ENCODE results near the gene CLSTN1.
"Not testable (repeated sequence)": the region's sequence is repeated elsewhere in the genome, so short reads cannot be mapped to it uniquely, and the experiment has no call there.

The CLSTN1 gene

GRCh38 chr1:9792156-9793042, 31.4 kb downstream of the CLSTN1 start:
- no peak for TF ChIP-seq CTCF (IDR thresholded peaks at IDR 0.05; ENCODE audit: insufficient read depth, low read length, missing control alignments)
- DNase-seq (ENCODE audit: low read depth, low spot score) = no peak
- POLR2A ChIA-PET = no interaction called here
- CTCF ChIA-PET = interaction anchor here (1.0 to 4.6 kb wide), 5 partner anchors 9 to 90 kb away, joined by 3 to 31 read pairs (median 4); no protein-coding TSS in a partner anchor
- no peak overlapping the region for H3K4me3 ChIP-seq (ENCODE audit: low read depth, low read length)

- CTCF ChIA-PET; DNase-seq (ENCODE audit: low read depth, low spot score); POLR2A ChIA-PET; H3K4me3 ChIP-seq (ENCODE audit: low read depth, low read length): not testable (repeated sequence)
Measured at GRCh38 chr1:9789700-9790099, 34.1 kb downstream of the CLSTN1 start.

GRCh38 chr1:9787702-9788101, 36.1 kb downstream of the CLSTN1 start:
- no peak for TF ChIP-seq CTCF (IDR thresholded peaks at IDR 0.05; ENCODE audit: insufficient read depth, low read length, missing control alignments)
- no peak for DNase-seq (ENCODE audit: low read depth, low spot score)
- POLR2A ChIA-PET = no interaction called here
- CTCF ChIA-PET = interaction anchor here (0.7 to 7.0 kb wide), 4 partner anchors 76 to 85 kb away, joined by 3 to 75 read pairs (median 26); no protein-coding TSS in a partner anchor
- H3K4me3 ChIP-seq (ENCODE audit: low read depth, low read length) = no peak overlapping the region

GRCh38 chr1:9785406-9785805, 38.4 kb downstream of the CLSTN1 start:
- H3K4me3 ChIP-seq (ENCODE audit: low read depth, low read length) = no peak overlapping the region
- ChIA-PET POLR2A (no interaction called here), CTCF (interaction anchor here (1.1 to 7.0 kb wide), 14 partner anchors 7 to 90 kb away, joined by 3 to 75 read pairs (median 6); no protein-coding TSS in a partner anchor)
- no peak for TF ChIP-seq CTCF (IDR thresholded peaks at IDR 0.05; ENCODE audit: insufficient read depth, low read length, missing control alignments)
- no peak for DNase-seq (ENCODE audit: low read depth, low spot score)

- POLR2A ChIA-PET = no interaction called here
Measured at GRCh38 chr1:9784508-9785133, 39.1 kb downstream of the CLSTN1 start.

GRCh38 chr1:9782897-9783296, 40.9 kb downstream of the CLSTN1 start:
- ChIA-PET CTCF (interaction anchor here (1.4 to 7.0 kb wide), 5 partner anchors 10 to 91 kb away, joined by 3 to 75 read pairs (median 31); no protein-coding TSS in a partner anchor), POLR2A (no interaction called here)
- DNase-seq (ENCODE audit: low read depth, low spot score) = no peak
- no peak for TF ChIP-seq CTCF (IDR thresholded peaks at IDR 0.05; ENCODE audit: insufficient read depth, low read length, missing control alignments)
- H3K4me3 ChIP-seq (ENCODE audit: low read depth, low read length) = no peak overlapping the region

More at GRCh38 chr1:9784508-9785133, 39.1 kb downstream of the CLSTN1 start:
- CTCF ChIA-PET = interaction anchor here (0.6 to 7.0 kb wide), 27 partner anchors 8 to 120 kb away, joined by 3 to 75 read pairs (median 5); no protein-coding TSS in a partner anchor
- DNase-seq (ENCODE audit: low read depth, low spot score) = no peak
- H3K4me3 ChIP-seq (ENCODE audit: low read depth, low read length) = no peak overlapping the region
- TF ChIP-seq CTCF (IDR thresholded peaks at IDR 0.05; ENCODE audit: insufficient read depth, low read length, missing control alignments) = peak; percentile 56
